HL-60 (cell line): ENCODE results near the gene HS3ST2.
"Not testable (repeated sequence)": the region's sequence is repeated elsewhere in the genome, so short reads cannot be mapped to it uniquely, and the experiment has no call there.

Experiments
- DNase-seq, 2 experiments: peaks; one replicate each; pipeline ENCODE4 v3.0.0-alpha.2; 2010 to 2020; ENCODE audit warnings: low read depth in 1 of 2, low spot score in 1 of 2
- H3K27ac ChIP-seq: fragments of 250-450 bp; sonication (Bioruptor Pico); replicated peaks from 2 replicates; pipeline ENCODE4 v1.5.1; 2020; ENCODE audit warnings: mild to moderate bottlenecking, moderate library complexity
- H3K27me3 ChIP-seq: fragments of 250-450 bp; sonication (Bioruptor Pico); 2 replicates; pipeline ENCODE4 v1.5.1; 2021; ENCODE audit warnings: mild to moderate bottlenecking, moderate library complexity; ENCODE audit not compliant: insufficient read depth, poor library complexity, severe bottlenecking
- H3K4me3 ChIP-seq: replicated peaks from 2 replicates; pipeline ENCODE4 v1.5.1; 2011; ENCODE audit warnings: mild to moderate bottlenecking, control low read depth, low read length; ENCODE audit not compliant: insufficient read depth
- CTCF ChIP-seq: IDR thresholded peaks from one replicate; pipeline ENCODE4 v1.5.1; 2011; ENCODE audit warnings: low read length, control low read depth, inconsistent platforms; ENCODE audit not compliant: insufficient read depth
- GABPA ChIP-seq: IDR thresholded peaks from 2 replicates; pipeline ENCODE4 v1.6.1; 2012; ENCODE audit warnings: low read depth
- POLR2AphosphoS5 ChIP-seq: IDR thresholded peaks from 2 replicates; pipeline ENCODE4 v1.6.1; 2012; ENCODE audit warnings: low read depth
- REST ChIP-seq: IDR thresholded peaks from 2 replicates; pipeline ENCODE4 v1.6.1; 2012; ENCODE audit warnings: low read depth; ENCODE audit not compliant: insufficient replicate concordance
- SPI1 ChIP-seq: IDR thresholded peaks from 2 replicates; pipeline ENCODE4 v1.6.1; 2012; ENCODE audit warnings: low read depth, mild to moderate bottlenecking, borderline replicate concordance

HS3ST2 gene

GRCh38 chr16:22838681-22839080 lies 24.7 kb downstream of the HS3ST2 start:
- TF ChIP-seq POLR2AphosphoS5 = no peak
- no peak for TF ChIP-seq SPI1
- TF ChIP-seq REST = no peak
- TF ChIP-seq GABPA = no peak
- no peak for TF ChIP-seq CTCF
- H3K27me3 ChIP-seq = peaks cover 6% of the 10 kb centered on the region
- H3K27ac ChIP-seq = no peak overlapping the region
- H3K4me3 ChIP-seq = no peak overlapping the region
- no peak for DNase-seq

GRCh38 chr16:22842031-22842430 lies 28.1 kb downstream of the HS3ST2 start:
- not testable (repeated sequence) for H3K27me3 ChIP-seq, DNase-seq, H3K4me3 ChIP-seq, H3K27ac ChIP-seq

GRCh38 chr16:22843122-22843521 lies 29.2 kb downstream of the HS3ST2 start:
- TF ChIP-seq POLR2AphosphoS5 = no peak
- TF ChIP-seq GABPA = no peak
- TF ChIP-seq SPI1 = no peak
- no peak for TF ChIP-seq CTCF
- TF ChIP-seq REST = no peak
- Histone ChIP-seq H3K4me3 (no peak overlapping the region), H3K27me3 (peaks cover 6% of the 10 kb centered on the region), H3K27ac (no peak overlapping the region)
- DNase-seq = no peak

GRCh38 chr16:22843856-22844255 lies 29.9 kb downstream of the HS3ST2 start:
- DNase-seq = no peak
- no peak for TF ChIP-seq POLR2AphosphoS5
- TF ChIP-seq GABPA = no peak
- no peak for TF ChIP-seq SPI1
- TF ChIP-seq REST = no peak
- TF ChIP-seq CTCF = no peak
- Histone ChIP-seq H3K4me3 (no peak overlapping the region), H3K27ac (no peak overlapping the region), H3K27me3 (peaks cover 6% of the 10 kb centered on the region)
